K562 (cell line): ENCODE data around the gene MDFIC2. TPM values are rescaled to one million over a fixed set of nuclear protein-coding genes. Genes with fewer than 3 reads are reported as not detected.
A peak's percentile ranks its signal among the peaks of the same experiment; 100 is the strongest.

Experiments
- ATAC-seq: fragments of 200-7000 bp; cut with Tn5 transposase; 3 replicates; pipeline ENCODE4 v1.9.1; 2020; ENCODE audit warnings: moderate library complexity
- Bru-seq: library from RNA; stranded (reverse); fragments of 400-500 nt; gene quantifications from one replicate; lab custom pipeline; 2021; lab: Mats Ljungman, UMichigan
- BruChase-seq, 2 experiments: library from RNA; stranded (reverse); fragments of 400-500 nt; gene quantifications; one replicate each; lab custom pipeline; 2021; lab: Mats Ljungman, UMichigan
- BruUV-seq: library from RNA; stranded (reverse); fragments of 400-500 nt; replicated peaks from 2 replicates; lab custom pipeline; 2021; lab: Mats Ljungman, UMichigan
- CTCF ChIA-PET: fragments of 300-600 bp; formaldehyde crosslinking; extraction: SDS; loops from one replicate; lab custom pipeline; 2021; ENCODE audit warnings: low intra/inter-chr PET ratio; lab: Yijun Ruan, JAX
- POLR2A ChIA-PET: fragments of 300-600, 350-650 bp; sonication (Branson Sonifier 250); formaldehyde crosslinking; extraction: SDS; loops from one replicate; lab custom pipeline; 2021; ENCODE audit warnings: antibody characterized with exemption, inconsistent platforms; lab: Yijun Ruan, JAX
- DNase-seq, 4 experiments: peaks; one replicate each; pipeline versions ENCODE4 v3.0.0 to v3.0.0-alpha.2; 2011 to 2018; ENCODE audit warnings: low spot score in 3 of 4, mixed read lengths in 3 of 4; ENCODE audit errors: extremely low read depth in 1 of 4
- FAIRE-seq: peaks from 2 replicates; lab custom pipeline; 2011; peaks lifted over from hg19 to GRCh38; lab: Jason Lieb, UNC
- H2AFZ ChIP-seq: 2 replicates; pipeline ENCODE4 v1.6.0; 2011; ENCODE audit warnings: low read depth, low read length, control low read depth, inconsistent platforms
- H3K27ac ChIP-seq: fragments of 200-600 bp; 3 replicates; pipeline ENCODE4 v1.8.0; 2011; ENCODE audit warnings: low read depth, mild to moderate bottlenecking, control low read depth, inconsistent platforms, low read length, moderate library complexity, mixed read lengths; ENCODE audit errors: extremely low read depth
- H3K27me3 ChIP-seq, 2 experiments: fragments of 300-600 bp in 1 of 2; 2 replicates in 1 of 2; 3 replicates in 1 of 2; pipeline versions ENCODE4 v1.6.0 to v1.8.0; 2011; ENCODE audit warnings: inconsistent platforms in 2 of 2, low read length in 2 of 2, mild to moderate bottlenecking in 1 of 2, mixed read lengths in 1 of 2, moderate library complexity in 1 of 2; ENCODE audit not compliant: control insufficient read depth in 2 of 2, insufficient read depth in 2 of 2
- H3K36me3 ChIP-seq: fragments of 300-600 bp; 3 replicates; pipeline ENCODE4 v1.8.0; 2011; ENCODE audit warnings: mild to moderate bottlenecking, low read length, inconsistent platforms; ENCODE audit not compliant: control insufficient read depth, insufficient read depth
- H3K4me1 ChIP-seq, 2 experiments: fragments of 200-600 bp in 1 of 2; replicated peaks in 1 of 2; 2 replicates in 1 of 2; 3 replicates in 1 of 2; pipeline versions ENCODE4 v1.5.1 to v1.8.0; 2011; ENCODE audit warnings: inconsistent platforms in 2 of 2, low read length in 2 of 2, mild to moderate bottlenecking in 1 of 2, mixed read lengths in 1 of 2, moderate library complexity in 1 of 2; ENCODE audit not compliant: control insufficient read depth in 2 of 2, insufficient read depth in 2 of 2
- H3K4me2 ChIP-seq: 2 replicates; pipeline ENCODE4 v1.6.1; 2011; ENCODE audit warnings: low read length, control low read depth, inconsistent platforms, mixed read lengths; ENCODE audit not compliant: insufficient read depth
- H3K4me3 ChIP-seq: fragments of 200-600 bp; sonication (generic), shearing (Covaris generic); 2 replicates; pipeline ENCODE4 v1.5.1; 2016; ENCODE audit warnings: control low read depth, inconsistent platforms
- H3K79me2 ChIP-seq: fragments of 200-600 bp; 3 replicates; pipeline ENCODE4 v1.8.0; 2011; ENCODE audit warnings: low read length, inconsistent platforms; ENCODE audit not compliant: control insufficient read depth, insufficient read depth
- H3K9ac ChIP-seq, 2 experiments: 2 replicates each; pipeline versions ENCODE4 v1.6.0 to v1.6.1; 2011; ENCODE audit warnings: low read depth in 2 of 2, low read length in 2 of 2, control low read depth in 1 of 2, inconsistent platforms in 1 of 2, mild to moderate bottlenecking in 1 of 2, mixed read lengths in 1 of 2; ENCODE audit not compliant: insufficient read depth in 1 of 2
- H3K9me1 ChIP-seq: one replicate; pipeline ENCODE4 v1.6.0; 2011; ENCODE audit warnings: inconsistent platforms, mild to moderate bottlenecking, low read length, moderate library complexity; ENCODE audit not compliant: control insufficient read depth, insufficient read depth
- H3K9me3 ChIP-seq: replicated peaks from 2 replicates; pipeline ENCODE4 v1.5.1; 2011; ENCODE audit warnings: low read depth, low read length, inconsistent platforms; ENCODE audit not compliant: control insufficient read depth, insufficient read depth
- H4K20me1 ChIP-seq: replicated peaks from 2 replicates; pipeline ENCODE4 v1.6.1; 2011; ENCODE audit warnings: low read length, inconsistent platforms, mixed read lengths; ENCODE audit not compliant: control insufficient read depth, insufficient read depth
- ATF3 ChIP-seq, 2 experiments: fragments of 450-650 bp in 1 of 2; sonication (generic) in 1 of 2; formaldehyde crosslinking in 1 of 2; IDR thresholded peaks in 1 of 2; conservative IDR thresholded peaks in 1 of 2; 2 replicates each; pipeline versions ENCODE4 v1.6.1 to v1.8.1; 2016 to 2023; ENCODE audit warnings: mild to moderate bottlenecking in 2 of 2, moderate library complexity in 2 of 2, inconsistent platforms in 1 of 2, missing genetic modification reagents in 1 of 2
- BCLAF1 ChIP-seq, 2 experiments: fragments of 450-650 bp in 1 of 2; IDR thresholded peaks; 2 replicates each; pipeline ENCODE4 v1.6.1; 2011 to 2017; ENCODE audit warnings: low read depth in 2 of 2, antibody characterized with exemption in 1 of 2, borderline replicate concordance in 1 of 2, low read length in 1 of 2, mild to moderate bottlenecking in 1 of 2, mixed read lengths in 1 of 2; ENCODE audit not compliant: control insufficient read depth in 1 of 2
- ELF2 ChIP-seq: fragments of 250-450 bp; sonication (Bioruptor Pico); IDR thresholded peaks from 2 replicates; pipeline ENCODE4 v1.5.0; 2021; ENCODE audit warnings: mild to moderate bottlenecking
- MAFK ChIP-seq: IDR thresholded peaks from 2 replicates; pipeline ENCODE4 v1.6.1; 2011; ENCODE audit warnings: low read length, improper control_type of control experiment
- NFE2 ChIP-seq: IDR thresholded peaks from 2 replicates; pipeline ENCODE4 v1.6.1; 2014; ENCODE audit warnings: antibody characterized with exemption, low read depth
- PTBP1 ChIP-seq: fragments of 200-400 bp; formaldehyde crosslinking; IDR thresholded peaks from 2 replicates; pipeline ENCODE4 v1.6.1; 2017; ENCODE audit warnings: low read depth, low read length
- SMAD1 ChIP-seq: fragments of 150-350 bp; IDR thresholded peaks from 2 replicates; pipeline ENCODE4 v1.6.1; 2014; ENCODE audit warnings: low read length, low read depth; ENCODE audit not compliant: partially characterized antibody
- ZNF41 ChIP-seq: fragments of 250-450 bp; sonication (Bioruptor Pico); conservative IDR thresholded peaks from 2 replicates; pipeline ENCODE4 v1.4.0; 2020; ENCODE audit warnings: mild to moderate bottlenecking
- WGBS: fragments of 100-300 bp; shearing (Covaris generic); methylation state at CpG from one replicate; pipeline ENCODE4 v1.1.6; 2016; ENCODE audit warnings: low coverage, mixed read lengths; ENCODE audit not compliant: insufficient coverage; ENCODE audit errors: missing lambda C conversion rate; 5-methylcytosine and 5-hydroxymethylcytosine counted together
- in situ Hi-C: fragments of 300-500 bp; cut with MboI; formaldehyde crosslinking; loops from 4 replicates; pipeline ENCODE4 v1.15.0; 2018; ENCODE audit warnings: inconsistent platforms, mixed read lengths
- intact Hi-C: fragments of 100-400 bp; cut with micrococcal nuclease; formaldehyde crosslinking; loops from 2 replicates; pipeline ENCODE4 v1.14.2; 2022
- long read RNA-seq, 3 experiments: library from polyadenylated mRNA in 2 of 3; library from RNA in 1 of 3; unstranded in 2 of 3; stranded (forward) in 1 of 3; transcript quantifications; one replicate each; pipeline ENCODE4 v2.0.0, GENCODE V29; 2019 to 2022
- polyA minus RNA-seq, 3 experiments: library from RNA; depleted of rRNA, polyadenylated mRNA; stranded (reverse); fragments of >200 nt; gene quantifications; 2 replicates each; pipeline ENCODE4 v1.2.3, GENCODE V29; 2011
- polyA plus RNA-seq, 8 experiments: library from polyadenylated mRNA; depleted of rRNA in 4 of 8; stranded (reverse) in 5 of 8; unstranded in 3 of 8; fragments of >200 nt; fragmentation: Nextera tagmentation in 2 of 8; fragmentation: Illumina TruSeq in 1 of 8; extraction: Ambion mirVana in 2 of 8; extraction: Trizol in 1 of 8; gene quantifications; 2 replicates each; pipeline versions ENCODE4 v1.2.1 to v1.2.3, GENCODE V29; 2011 to 2014; ENCODE audit warnings: inconsistent platforms in 1 of 8, missing spikeins in 1 of 8
- total RNA-seq, 7 experiments: library from RNA; depleted of rRNA in 6 of 7; stranded (reverse); fragments of >200 nt in 6 of 7; fragmentation: Illumina TruSeq in 2 of 7; extraction: Trizol in 2 of 7; gene quantifications; 2 replicates each; pipeline versions ENCODE4 v1.2.1 to v1.2.3, GENCODE V29; 2011 to 2021; ENCODE audit warnings: low replicate concordance in 1 of 7

MDFIC2 gene
- not detected in 2 replicates for total RNA-seq (2011; cell fraction: chromatin; rRNA removed; ENCODE audit: low replicate concordance)
- total RNA-seq (2011; cell fraction: nucleolus; rRNA removed), result not detected in 2 replicates
- total RNA-seq (2011; cell fraction: nucleoplasm; rRNA removed), result not detected in 2 replicates
- total RNA-seq (2014; rRNA removed), result not detected in 2 replicates
- not detected in 2 replicates for total RNA-seq (2014; rRNA removed; fragmentation: Illumina TruSeq; extraction: Trizol)
- total RNA-seq (2015; rRNA removed; fragmentation: Illumina TruSeq; extraction: Trizol), result not detected in 2 replicates
- not detected in 2 replicates for total RNA-seq (2021)
- polyA plus RNA-seq (2011; rRNA removed), result not detected in 2 replicates
- not detected in 2 replicates for polyA plus RNA-seq (2011; cell fraction: cytosol; rRNA removed)
- polyA plus RNA-seq (2011; cell fraction: nucleus; rRNA removed), result not detected in 2 replicates
- polyA plus RNA-seq (2012), result not detected in 2 replicates
- polyA plus RNA-seq (2014; fragmentation: Illumina TruSeq; extraction: Trizol), result not detected in 2 replicates
- polyA plus RNA-seq (2014; fragmentation: Nextera tagmentation; extraction: Ambion mirVana), result not detected
- not detected in 2 replicates for polyA plus RNA-seq (2014; rRNA removed)
- not detected in 2 replicates for polyA minus RNA-seq (2011; rRNA and poly(A)+ RNA removed)
- not detected in 2 replicates for polyA minus RNA-seq (2011; cell fraction: cytosol; rRNA and poly(A)+ RNA removed)
- not detected in 2 replicates for polyA minus RNA-seq (2011; cell fraction: nucleus; rRNA and poly(A)+ RNA removed)
- Bru-seq, nascent RNA, result percentile 5 among the genes with signal in this experiment
- percentile 4 among the genes with signal in this experiment for BruChase-seq, experiment 1, labeled RNA remaining after a 2-hour chase
- percentile 4 among the genes with signal in this experiment for BruChase-seq, experiment 2, labeled RNA remaining after a 6-hour chase
- long read RNA-seq, experiment 1, result 0 reads
- long read RNA-seq, experiment 2, result 0 reads
- long read RNA-seq, experiment 3, result 0 reads

GRCh38 chr3:70312336-70312735, at the start of gene MDFIC2:
MDFIC2 (minus strand) TSS chr3:70312638; CDS start chr3:70311973, 665 bp downstream.
- TF ChIP-seq ELF2 (CRISPR knock-in tag), result no peak
- TF ChIP-seq BCLAF1 (IDR thresholded peaks at IDR 0.05; ENCODE audit: borderline replicate concordance in 1 of 2, control insufficient read depth in 1 of 2, low read depth in 2 of 2, low read length in 1 of 2), result no peak
- no peak for TF ChIP-seq NFE2
- TF ChIP-seq ATF3 (IDR thresholded peaks at IDR 0.05), result no peak
- no peak for TF ChIP-seq ATF3 (CRISPR knock-in tag; conservative IDR thresholded peaks at IDR 0.05)
- no peak for TF ChIP-seq PTBP1
- no peak for TF ChIP-seq SMAD1
- no peak for TF ChIP-seq ZNF41 (CRISPR knock-in tag)
- no peak for TF ChIP-seq MAFK
- H3K79me2 ChIP-seq, result no peaks in the 10 kb centered on the region
- intact Hi-C loops, result no loop called here
- H4K20me1 ChIP-seq, result no peaks in the 10 kb centered on the region
- no peak within 1 kb of the TSS for H3K9ac ChIP-seq
- H3K4me2 ChIP-seq, result no peak within 1 kb of the TSS
- no peaks in the 10 kb centered on the region for H3K4me1 ChIP-seq
- H3K9me1 ChIP-seq, result no peaks in the 10 kb centered on the region
- BruUV-seq, result no TSS peak
- no peak for DNase-seq
- no peak for FAIRE-seq
- no peak within 1 kb of the TSS for H2AFZ ChIP-seq
- 2% methylated on average over 4 of the region's 7 CpGs for WGBS
- CTCF ChIA-PET, result no interaction called here
- no peak for ATAC-seq
- in situ Hi-C loops, result no loop called here
- no peaks in the 10 kb centered on the region for H3K9me3 ChIP-seq
- no peak within 1 kb of the TSS for H3K27ac ChIP-seq
- POLR2A ChIA-PET, result interaction anchor here (0.6 kb wide), 1 partner anchor 1154 kb away, joined by 3 read pairs; no protein-coding TSS in a partner anchor
- no peaks in the 10 kb centered on the region for H3K27me3 ChIP-seq
- H3K36me3 ChIP-seq, result no peaks in the 10 kb centered on the region
- H3K4me3 ChIP-seq, result no peak within 1 kb of the TSS
